GM23338 (cell line): ENCODE results near the gene PTPRE. TPM values are rescaled to one million over a fixed set of nuclear protein-coding genes. Genes with fewer than 3 reads are reported as not detected.

ENCODE experiments used
- ATAC-seq: fragments of 200-7000 bp; cut with Tn5 transposase; 3 replicates; pipeline ENCODE4 v1.9.1; 2020
- DNase-seq: peaks from one replicate; pipeline ENCODE4 v3.0.0-alpha.2; 2015; ENCODE audit warnings: low spot score
- H2AFZ ChIP-seq: fragments of 200-600 bp; sonication (generic); 2 replicates; pipeline ENCODE4 v1.8.0; 2016; ENCODE audit warnings: antibody characterized with exemption, mild to moderate bottlenecking, moderate library complexity
- H3F3A ChIP-seq: fragments of 200-600 bp; sonication (generic); replicated peaks from 2 replicates; pipeline ENCODE4 v1.8.0; 2017; ENCODE audit warnings: antibody characterized with exemption, mixed run types, low read depth
- H3K27ac ChIP-seq: fragments of 200-600 bp; sonication (generic); 2 replicates; pipeline ENCODE4 v1.6.1; 2016; ENCODE audit warnings: low read depth
- H3K27me3 ChIP-seq: fragments of 200-600 bp; sonication (generic); 2 replicates; pipeline ENCODE4 v1.8.0; 2016; ENCODE audit warnings: mild to moderate bottlenecking, mixed run types, moderate library complexity; ENCODE audit not compliant: insufficient read depth
- H3K36me3 ChIP-seq: fragments of 200-600 bp; sonication (generic); 2 replicates; pipeline ENCODE4 v1.8.0; 2016; ENCODE audit warnings: mild to moderate bottlenecking; ENCODE audit not compliant: insufficient read depth
- H3K4me1 ChIP-seq: fragments of 200-600 bp; sonication (generic); 2 replicates; pipeline ENCODE4 v1.8.0; 2016; ENCODE audit warnings: mild to moderate bottlenecking, moderate library complexity; ENCODE audit not compliant: insufficient read depth
- H3K4me2 ChIP-seq: fragments of 200-600 bp; sonication (generic); 2 replicates; pipeline ENCODE4 v1.7.1; 2017; ENCODE audit warnings: mixed run types
- H3K4me3 ChIP-seq: fragments of 200-600 bp; sonication (generic); 2 replicates; pipeline ENCODE4 v1.6.1; 2016; ENCODE audit warnings: mixed run types
- H3K79me2 ChIP-seq: fragments of 200-600 bp; sonication (generic); replicated peaks from 2 replicates; pipeline ENCODE4 v1.8.0; 2017; ENCODE audit warnings: mild to moderate bottlenecking; ENCODE audit not compliant: insufficient read depth
- H3K9me2 ChIP-seq: fragments of 200-600 bp; sonication (generic); 2 replicates; pipeline ENCODE4 v1.8.0; 2017; ENCODE audit not compliant: insufficient read depth
- H4K20me1 ChIP-seq: fragments of 200-600 bp; sonication (generic); replicated peaks from 2 replicates; pipeline ENCODE4 v1.8.0; 2017; ENCODE audit warnings: mild to moderate bottlenecking; ENCODE audit not compliant: insufficient read depth
- H3K27ac Mint-ChIP-seq: 2 replicates; pipeline ENCODE4 v1.8.0; 2020; ENCODE audit warnings: inconsistent platforms, mild to moderate bottlenecking, moderate library complexity, mixed read lengths
- H3K27me3 Mint-ChIP-seq: 3 replicates; pipeline ENCODE4 v1.8.0; 2022; ENCODE audit warnings: low read depth, mild to moderate bottlenecking, moderate library complexity, mixed read lengths, inconsistent platforms; ENCODE audit not compliant: insufficient read depth, poor library complexity
- H3K36me3 Mint-ChIP-seq: 3 replicates; pipeline ENCODE4 v1.8.0; 2021; ENCODE audit warnings: low read depth, mild to moderate bottlenecking, inconsistent platforms, moderate library complexity, mixed read lengths
- H3K4me1 Mint-ChIP-seq: 3 replicates; pipeline ENCODE4 v1.8.0; 2020; ENCODE audit warnings: mild to moderate bottlenecking, inconsistent platforms, mixed read lengths
- H3K4me3 Mint-ChIP-seq: 3 replicates; pipeline ENCODE4 v1.8.0; 2021; ENCODE audit warnings: moderate library complexity, mild to moderate bottlenecking, inconsistent platforms, mixed read lengths
- H3K9me3 Mint-ChIP-seq: 3 replicates; pipeline ENCODE4 v1.8.0; 2020; ENCODE audit warnings: moderate library complexity, mild to moderate bottlenecking, inconsistent platforms, mixed read lengths
- CREB1 ChIP-seq: fragments of 250-450 bp; sonication (Bioruptor Pico); IDR thresholded peaks from 2 replicates; pipeline ENCODE4 v1.5.0; 2020; ENCODE audit warnings: low read depth, mild to moderate bottlenecking, moderate library complexity
- CTCF ChIP-seq, 2 experiments: fragments of 200-600 bp in 1 of 2; sonication (generic) in 1 of 2; conservative IDR thresholded peaks; 2 replicates each; pipeline versions ENCODE4 v1.5.1 to v1.6.1; 2016 to 2017; ENCODE audit warnings: antibody characterized with exemption in 2 of 2, low read depth in 2 of 2, mild to moderate bottlenecking in 2 of 2, moderate library complexity in 1 of 2
- JUNB ChIP-seq: IDR thresholded peaks from one replicate; pipeline ENCODE4 v1.6.1; 2016; ENCODE audit warnings: antibody characterized with exemption; ENCODE audit not compliant: unreplicated experiment
- REST ChIP-seq: IDR thresholded peaks from one replicate; pipeline ENCODE4 v1.6.1; 2018; ENCODE audit warnings: antibody characterized with exemption; ENCODE audit not compliant: unreplicated experiment
- STAT1 ChIP-seq: IDR thresholded peaks from one replicate; pipeline ENCODE4 v1.6.1; 2016; ENCODE audit warnings: antibody characterized with exemption; ENCODE audit not compliant: unreplicated experiment
- ZNF114 ChIP-seq: fragments of 250-450 bp; sonication (Bioruptor Pico); IDR thresholded peaks from 2 replicates; pipeline ENCODE4 v1.5.0; 2020; ENCODE audit warnings: mild to moderate bottlenecking, moderate library complexity
- ZNF331 ChIP-seq: fragments of 250-450 bp; sonication (Bioruptor Pico); IDR thresholded peaks from 2 replicates; pipeline ENCODE4 v1.5.0; 2020; ENCODE audit warnings: low read depth, mild to moderate bottlenecking, moderate library complexity
- ZNF462 ChIP-seq: fragments of 250-450 bp; sonication (Bioruptor Pico); IDR thresholded peaks from 2 replicates; pipeline ENCODE4 v1.5.0; 2020; ENCODE audit warnings: mild to moderate bottlenecking, moderate library complexity
- polyA plus RNA-seq: library from polyadenylated mRNA; unstranded; fragments of >200 nt; fragmentation: Nextera tagmentation; extraction: Ambion mirVana; gene quantifications from 2 replicates; pipeline ENCODE4 v1.2.1, GENCODE V29; 2016
- total RNA-seq: library from RNA; depleted of rRNA; stranded (reverse); fragments of >200 nt; shearing (Covaris generic); gene quantifications from 2 replicates; pipeline ENCODE4 v1.2.3, GENCODE V29; 2014

PTPRE gene
- total and polyA plus RNA-seq, 2 experiments from 2014 or later: 0.34 to 0.42 TPM

- TF ChIP-seq ZNF462 (CRISPR knock-in tag) (no peak), CTCF (conservative IDR thresholded peaks at IDR 0.05; ENCODE audit: low read depth in 2 of 2) (no peak), ZNF331 (CRISPR knock-in tag) (no peak), CREB1 (CRISPR knock-in tag) (no peak)
Measured at GRCh38 chr10:127942811-127943210, 35.9 kb downstream of the PTPRE start (continued).

GRCh38 chr10:127943336-127943910 is 36.5 kb downstream of the PTPRE start:
- ATAC-seq (no peak), DNase-seq (no peak)
- H3K27ac ChIP-seq: no peak overlapping the region
- H3K27me3 Mint-ChIP-seq: peaks cover 4% of the 10 kb centered on the region
- H3K4me1 ChIP-seq: no peaks in the 10 kb centered on the region
- H3K4me3 Mint-ChIP-seq: no peak overlapping the region
- H2AFZ ChIP-seq: no peak overlapping the region
- no peak overlapping the region for H3K27ac Mint-ChIP-seq
- no peak overlapping the region for H3K4me3 ChIP-seq
- H3K79me2 ChIP-seq: no peaks in the 10 kb centered on the region
- peaks cover 11% of the 10 kb centered on the region; the same call in 1 of the 2 replicates for H3K9me2 ChIP-seq
- H3K36me3 ChIP-seq: no peaks in the 10 kb centered on the region
- no peaks in the 10 kb centered on the region for H3K27me3 ChIP-seq
- peaks cover 4% of the 10 kb centered on the region; the same call in 2 of the 3 replicates for H3K4me1 Mint-ChIP-seq
- no peaks in the 10 kb centered on the region for H3F3A ChIP-seq
- H3K36me3 Mint-ChIP-seq: no peaks in the 10 kb centered on the region
- no peaks in the 10 kb centered on the region for H3K9me3 Mint-ChIP-seq
- no peak overlapping the region for H3K4me2 ChIP-seq
- no peaks in the 10 kb centered on the region for H4K20me1 ChIP-seq
- TF ChIP-seq ZNF114 (CRISPR knock-in tag) (no peak), CREB1 (CRISPR knock-in tag) (no peak), STAT1 (no peak), JUNB (no peak), REST (no peak)
